ENCODE data around the gene CCBE1. TPM values are rescaled to one million over a fixed set of nuclear protein-coding genes. Genes with fewer than 3 reads are reported as not detected.
"Not testable (repeated sequence)": the region's sequence is repeated elsewhere in the genome, so short reads cannot be mapped to it uniquely, and the experiment has no call there.

CCBE1 gene
- total RNA-seq, 1 experiment from 2014 or later: 0.09 TPM

DNA sequence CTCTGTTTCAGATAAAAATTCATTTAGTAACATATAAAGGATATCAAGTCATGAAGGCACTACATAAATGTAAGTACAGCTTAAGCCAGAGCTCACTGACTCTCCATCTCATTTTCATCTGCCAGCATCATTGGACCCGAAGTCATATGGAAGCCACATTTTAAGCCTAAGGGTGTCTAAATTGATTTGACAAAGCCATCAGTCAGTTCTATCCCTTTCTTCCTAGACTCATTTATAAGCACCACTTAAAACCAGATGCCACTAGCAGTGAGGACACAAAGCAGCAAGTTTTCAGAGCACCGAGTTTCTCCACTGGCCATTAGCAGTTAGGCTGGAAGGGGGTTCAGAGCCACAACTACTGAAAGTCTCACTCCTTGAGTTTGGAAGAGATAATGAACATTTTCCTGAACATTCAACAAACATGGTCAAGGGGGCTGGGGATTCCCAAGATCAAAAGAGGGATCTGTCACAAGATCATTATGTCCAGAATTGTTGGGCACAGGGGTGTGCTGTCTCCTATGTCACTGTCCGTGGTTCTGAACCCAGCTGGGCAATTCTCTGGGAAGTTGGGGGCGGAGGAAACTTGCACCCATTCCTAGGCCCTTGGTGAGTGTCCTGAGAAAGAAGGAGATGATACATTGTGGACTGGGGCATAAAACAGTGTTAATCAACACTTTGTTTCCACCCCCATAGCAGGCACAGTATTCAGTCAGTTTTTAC is 179.6 kb downstream of the CCBE1 start:
- intact Hi-C loops (cut with micrococcal nuclease; ENCODE audit: unreplicated experiment): loop anchor here (5.0 kb wide), 1 partner anchor 60 kb away; no protein-coding TSS in a partner anchor
- BruUV-seq (replicated peaks): no TSS peak
- no peak overlapping the region for H3K4me3 Mint-ChIP-seq (ENCODE audit: unreplicated experiment)

DNA sequence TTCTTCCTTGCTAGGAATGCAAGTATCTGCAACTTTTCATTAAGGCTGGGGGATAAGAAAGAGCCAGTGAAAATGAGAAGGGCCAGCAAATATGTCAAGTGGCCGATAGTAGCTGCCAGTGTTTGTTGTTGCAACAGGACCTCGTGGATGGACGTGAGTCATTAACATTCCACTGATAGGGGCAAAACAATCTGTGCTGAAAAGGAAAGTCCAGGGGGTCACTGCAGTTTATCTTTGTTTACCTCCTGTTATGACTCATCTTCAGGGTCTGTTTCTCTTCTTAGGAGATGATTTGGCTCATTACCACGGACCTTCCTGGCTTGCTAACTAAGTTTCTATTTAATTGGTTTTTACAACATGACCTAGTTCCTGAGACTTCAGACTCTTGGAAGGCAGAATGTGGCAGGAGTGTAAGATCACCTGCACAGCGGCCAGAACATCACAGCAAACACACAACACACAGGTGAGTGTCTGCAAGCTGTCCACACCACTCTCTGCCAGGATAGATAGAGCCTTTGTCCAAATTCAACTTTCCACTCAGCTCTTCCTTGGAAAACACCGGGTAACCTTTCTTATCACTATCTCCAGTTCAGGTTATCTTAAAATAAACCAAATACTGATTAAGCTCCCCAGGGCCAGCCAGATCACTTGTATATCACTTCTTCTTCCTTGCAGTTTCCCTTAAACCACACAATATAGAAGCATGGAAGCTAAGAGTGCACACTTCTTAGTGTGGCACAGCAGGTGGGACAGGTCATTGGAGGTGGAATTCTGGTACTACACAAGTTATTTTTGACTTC is 180.7 kb downstream of the CCBE1 start:
- Histone ChIP-seq H3K4me1 (peaks cover 7% of the 10 kb centered on the region), H3K4me3 (ENCODE audit: low read depth, low read length) (no peak overlapping the region), H3K36me3 (ENCODE audit: control insufficient read depth, insufficient read depth, low read length) (no peaks in the 10 kb centered on the region), H3K9me3 (no peaks in the 10 kb centered on the region), H3K27me3 (replicated peaks; ENCODE audit: control insufficient read depth, insufficient read depth, low read length) (no peaks in the 10 kb centered on the region)
- POLR2A ChIA-PET: interaction anchor here (0.7 kb wide), 1 partner anchor 160 kb away, joined by 4 read pairs; no protein-coding TSS in a partner anchor
- intact Hi-C loops (cut with micrococcal nuclease; ENCODE audit: unreplicated experiment): loop anchor here (5.0 kb wide), 1 partner anchor 59 kb away; no protein-coding TSS in a partner anchor
- peak; percentile 65 to 70 for DNase-seq
- BruUV-seq (replicated peaks): no TSS peak
- Mint-ChIP-seq H3K36me3 (ENCODE audit: insufficient read depth, unreplicated experiment) (no peaks in the 10 kb centered on the region), H3K27ac (ENCODE audit: unreplicated experiment) (peak overlapping the region; percentile 61), H3K4me1 (ENCODE audit: low read depth, unreplicated experiment) (peaks cover 5% of the 10 kb centered on the region), H3K9me3 (ENCODE audit: unreplicated experiment) (no peaks in the 10 kb centered on the region), H3K27me3 (ENCODE audit: insufficient read depth, unreplicated experiment) (no peaks in the 10 kb centered on the region), H3K4me3 (ENCODE audit: unreplicated experiment) (no peak overlapping the region)
- CTCF ChIA-PET: interaction anchor here (0.9 kb wide), 1 partner anchor 57 kb away, joined by 3 read pairs; no protein-coding TSS in a partner anchor
- TF ChIP-seq, protein P1, sequence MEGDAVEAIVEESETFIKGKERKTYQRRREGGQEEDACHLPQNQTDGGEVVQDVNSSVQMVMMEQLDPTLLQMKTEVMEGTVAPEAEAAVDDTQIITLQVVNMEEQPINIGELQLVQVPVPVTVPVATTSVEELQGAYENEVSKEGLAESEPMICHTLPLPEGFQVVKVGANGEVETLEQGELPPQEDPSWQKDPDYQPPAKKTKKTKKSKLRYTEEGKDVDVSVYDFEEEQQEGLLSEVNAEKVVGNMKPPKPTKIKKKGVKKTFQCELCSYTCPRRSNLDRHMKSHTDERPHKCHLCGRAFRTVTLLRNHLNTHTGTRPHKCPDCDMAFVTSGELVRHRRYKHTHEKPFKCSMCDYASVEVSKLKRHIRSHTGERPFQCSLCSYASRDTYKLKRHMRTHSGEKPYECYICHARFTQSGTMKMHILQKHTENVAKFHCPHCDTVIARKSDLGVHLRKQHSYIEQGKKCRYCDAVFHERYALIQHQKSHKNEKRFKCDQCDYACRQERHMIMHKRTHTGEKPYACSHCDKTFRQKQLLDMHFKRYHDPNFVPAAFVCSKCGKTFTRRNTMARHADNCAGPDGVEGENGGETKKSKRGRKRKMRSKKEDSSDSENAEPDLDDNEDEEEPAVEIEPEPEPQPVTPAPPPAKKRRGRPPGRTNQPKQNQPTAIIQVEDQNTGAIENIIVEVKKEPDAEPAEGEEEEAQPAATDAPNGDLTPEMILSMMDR (IDR thresholded peaks at IDR 0.05; ENCODE audit: insufficient read depth in 1 of 2, low read depth in 1 of 2, low read length in 1 of 2, severe bottlenecking in 1 of 2, unreplicated experiment in 1 of 2): no peak

More for the DNA sequence above, 179.6 kb downstream of the CCBE1 start:
- no peak overlapping the region for H3K4me3 ChIP-seq (ENCODE audit: low read depth, low read length)
- peaks cover 7% of the 10 kb centered on the region for H3K4me1 ChIP-seq
- ChIA-PET CTCF (no interaction called here), POLR2A (no interaction called here)
- Mint-ChIP-seq H3K27me3 (ENCODE audit: insufficient read depth, unreplicated experiment) (no peaks in the 10 kb centered on the region), H3K9me3 (ENCODE audit: unreplicated experiment) (no peaks in the 10 kb centered on the region), H3K36me3 (ENCODE audit: insufficient read depth, unreplicated experiment) (no peaks in the 10 kb centered on the region), H3K4me1 (ENCODE audit: low read depth, unreplicated experiment) (peaks cover 5% of the 10 kb centered on the region), H3K27ac (ENCODE audit: unreplicated experiment) (no peak overlapping the region)
- no peaks in the 10 kb centered on the region for H3K27me3 ChIP-seq (replicated peaks; ENCODE audit: control insufficient read depth, insufficient read depth, low read length)
- no peaks in the 10 kb centered on the region for H3K36me3 ChIP-seq (ENCODE audit: control insufficient read depth, insufficient read depth, low read length)
- no peaks in the 10 kb centered on the region for H3K9me3 ChIP-seq
- peak in 1 of 2 experiments; percentile 6 for DNase-seq
- TF ChIP-seq, protein P1 (IDR thresholded peaks at IDR 0.05; ENCODE audit: insufficient read depth in 1 of 2, low read depth in 1 of 2, low read length in 1 of 2, severe bottlenecking in 1 of 2, unreplicated experiment in 1 of 2): no peak

DNA sequence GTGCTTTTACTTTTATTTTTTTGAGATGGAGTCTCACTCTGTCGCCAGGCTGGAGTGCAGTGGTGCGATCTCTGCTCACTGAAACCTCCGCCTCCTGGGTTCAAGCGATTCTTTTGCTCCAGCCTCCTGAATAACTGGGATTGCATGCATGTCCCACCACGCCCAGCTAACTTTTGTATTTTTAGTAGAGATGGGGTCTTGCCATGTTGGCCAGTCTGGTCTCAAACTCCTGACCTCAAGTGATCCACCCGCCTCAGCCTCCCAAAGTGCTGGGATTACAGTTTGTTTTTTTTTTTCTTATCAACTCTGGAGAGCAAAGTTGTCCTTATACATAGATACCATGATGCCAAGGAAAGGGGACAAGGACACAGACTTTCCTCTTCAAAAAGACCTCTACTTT is 181.3 kb downstream of the CCBE1 start:
- H3K4me1 ChIP-seq; H3K4me1 Mint-ChIP-seq (ENCODE audit: low read depth, unreplicated experiment); H3K27me3 Mint-ChIP-seq (ENCODE audit: insufficient read depth, unreplicated experiment); BruUV-seq (replicated peaks); H3K36me3 ChIP-seq (ENCODE audit: control insufficient read depth, insufficient read depth, low read length); H3K9me3 ChIP-seq; CTCF ChIA-PET; H3K9me3 Mint-ChIP-seq (ENCODE audit: unreplicated experiment); H3K4me3 ChIP-seq (ENCODE audit: low read depth, low read length); H3K27me3 ChIP-seq (replicated peaks; ENCODE audit: control insufficient read depth, insufficient read depth, low read length); H3K36me3 Mint-ChIP-seq (ENCODE audit: insufficient read depth, unreplicated experiment); DNase-seq; H3K4me3 Mint-ChIP-seq (ENCODE audit: unreplicated experiment): not testable (repeated sequence)
- H3K27ac Mint-ChIP-seq (ENCODE audit: unreplicated experiment): peak overlapping the region; percentile 61
- POLR2A ChIA-PET: interaction anchor here (0.7 kb wide), 1 partner anchor 160 kb away, joined by 4 read pairs; no protein-coding TSS in a partner anchor
- intact Hi-C loops (cut with micrococcal nuclease; ENCODE audit: unreplicated experiment): loop anchor here (5.0 kb wide), 1 partner anchor 59 kb away; no protein-coding TSS in a partner anchor
